ENCODE measurements around the gene COPA. TPM values are rescaled to one million over a fixed set of nuclear protein-coding genes. Genes with fewer than 3 reads are reported as not detected.

COPA gene
- total RNA-seq, 2 donors from 2014 or later = 96.1 to 134 TPM

- DNase-seq (ENCODE audit: low spot score) = peak; percentile 95
- no peaks in the 10 kb centered on the region for H3K27me3 ChIP-seq
- no peaks in the 10 kb centered on the region for H3K9me3 ChIP-seq
- no peak for TF ChIP-seq CTCF (IDR thresholded peaks at IDR 0.05)
- H3K4me3 ChIP-seq = peak within 1 kb of the TSS; percentile 83 to 100
- peak within 1 kb of the TSS; percentile 86 for H3K27ac ChIP-seq
- peaks cover 0 to 20% of the 10 kb centered on the region in 2 donors for H3K4me1 ChIP-seq
- H3K36me3 ChIP-seq = peaks cover 42% of the 10 kb centered on the region
Observed at GRCh38 chr1:160284782-160285344, 58.2 kb downstream of the COPA start, which contains the start of gene PEX19. TSS of gene PEX19 (minus strand) at chr1:160285133. CDS start at chr1:160285124, 9 bp downstream.

- Histone ChIP-seq H3K9me3 (no peaks in the 10 kb centered on the region), H3K27me3 (no peaks in the 10 kb centered on the region), H3K4me1 (peaks cover 0 to 20% of the 10 kb centered on the region in 2 donors), H3K27ac (peak overlapping the region; percentile 86), H3K4me3 (peak overlapping the region; percentile 83 to 100), H3K36me3 (peaks cover 42% of the 10 kb centered on the region)
- TF ChIP-seq CTCF (IDR thresholded peaks at IDR 0.05) = no peak
- no peak for DNase-seq (ENCODE audit: low spot score)
Observed at GRCh38 chr1:160284220-160284781, 58.7 kb downstream of the COPA start.

GRCh38 chr1:160282807-160283206, 60.2 kb downstream of the COPA start:
- Histone ChIP-seq H3K4me1 (peaks cover 0 to 20% of the 10 kb centered on the region in 2 donors), H3K36me3 (peaks cover 50% of the 10 kb centered on the region), H3K9me3 (no peaks in the 10 kb centered on the region), H3K27me3 (no peaks in the 10 kb centered on the region), H3K4me3 (no peak overlapping the region), H3K27ac (no peak overlapping the region)
- TF ChIP-seq CTCF (IDR thresholded peaks at IDR 0.05) = no peak
- DNase-seq (ENCODE audit: low spot score) = no peak

- no peak for TF ChIP-seq CTCF (IDR thresholded peaks at IDR 0.05)
- Histone ChIP-seq H3K27me3 (no peaks in the 10 kb centered on the region), H3K27ac (no peak overlapping the region), H3K4me3 (no peak overlapping the region), H3K36me3 (peaks cover 57% of the 10 kb centered on the region), H3K4me1 (peaks cover 0 to 2% of the 10 kb centered on the region in 2 donors), H3K9me3 (no peaks in the 10 kb centered on the region)
- no peak for DNase-seq (ENCODE audit: low spot score)
Observed at GRCh38 chr1:160277987-160278386, 65.1 kb downstream of the COPA start.

- Histone ChIP-seq H3K36me3 (peaks cover 52% of the 10 kb centered on the region), H3K9me3 (no peaks in the 10 kb centered on the region), H3K4me3 (no peak overlapping the region), H3K4me1 (peaks cover 0 to 2% of the 10 kb centered on the region in 2 donors), H3K27ac (no peak overlapping the region), H3K27me3 (no peaks in the 10 kb centered on the region)
- TF ChIP-seq CTCF (IDR thresholded peaks at IDR 0.05) = no peak
- no peak for DNase-seq (ENCODE audit: low spot score)
Observed at GRCh38 chr1:160277330-160277729, 65.7 kb downstream of the COPA start.
